HG02623 (cell line): ENCODE data around the gene NPIPA7.
"Not testable (repeated sequence)": the region's sequence is repeated elsewhere in the genome, so short reads cannot be mapped to it uniquely, and the experiment has no call there.

Source experiments
- ATAC-seq: cut with Tn5 transposase; IDR thresholded peaks from one replicate; pipeline ENCODE4 v1.9.1; 2021; ENCODE audit warnings: moderate library complexity; ENCODE audit not compliant: unreplicated experiment

The NPIPA7 gene

DNA sequence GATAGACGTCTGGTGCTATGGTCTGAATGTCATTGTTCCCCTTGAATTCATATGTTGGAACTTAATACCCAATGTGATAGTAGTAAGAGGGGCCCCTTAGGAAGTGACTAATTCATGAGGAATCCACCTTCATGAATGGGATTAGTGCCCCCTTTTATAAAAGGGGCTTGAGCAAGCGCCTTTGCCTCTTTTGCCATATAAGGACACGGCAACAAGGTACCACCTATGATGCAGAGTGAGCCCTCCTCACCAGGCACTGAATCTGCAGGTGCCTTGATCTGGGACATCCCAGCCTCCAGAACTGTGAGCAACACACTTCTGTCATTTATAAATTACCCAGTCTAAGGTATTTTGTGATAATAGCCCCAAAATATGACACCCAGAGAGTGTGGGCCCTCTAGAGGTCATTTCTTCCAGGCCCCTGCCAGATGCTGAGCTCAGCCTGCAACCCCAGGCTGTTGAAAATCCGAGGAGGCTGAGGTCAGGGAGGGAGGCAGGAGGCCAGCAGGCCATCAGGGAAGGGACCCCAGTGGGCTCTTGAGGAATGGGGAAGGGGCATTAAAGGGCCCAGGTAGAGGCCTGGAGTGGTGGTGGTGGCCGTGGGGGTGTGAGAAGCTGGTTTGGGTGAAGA lies 39.1 kb downstream of the NPIPA7 start:
- not testable (repeated sequence) for ATAC-seq

- ATAC-seq: not testable (repeated sequence)
Observed at GRCh38 chr16:16420515-16420914, 41.6 kb downstream of the NPIPA7 start.

DNA sequence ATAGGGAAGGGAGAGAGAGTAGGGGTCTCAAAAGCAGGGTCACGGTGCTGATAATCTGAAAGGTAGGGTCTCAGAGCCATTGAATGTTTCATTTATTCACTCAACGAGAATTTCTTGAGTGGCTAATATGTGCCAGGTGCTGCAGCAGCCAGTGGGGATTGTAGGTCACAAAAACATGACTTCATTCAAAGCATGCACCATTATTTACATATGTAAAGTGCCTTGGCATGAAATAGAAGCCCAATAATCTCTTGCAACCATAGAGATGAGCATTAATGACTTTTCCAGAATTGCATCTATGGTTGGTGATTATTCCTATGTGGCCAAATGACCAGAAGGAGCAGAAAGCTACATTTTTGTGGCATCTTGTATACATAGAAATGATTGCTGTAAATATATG lies 46.2 kb downstream of the NPIPA7 start:
- not testable (repeated sequence) for ATAC-seq

DNA sequence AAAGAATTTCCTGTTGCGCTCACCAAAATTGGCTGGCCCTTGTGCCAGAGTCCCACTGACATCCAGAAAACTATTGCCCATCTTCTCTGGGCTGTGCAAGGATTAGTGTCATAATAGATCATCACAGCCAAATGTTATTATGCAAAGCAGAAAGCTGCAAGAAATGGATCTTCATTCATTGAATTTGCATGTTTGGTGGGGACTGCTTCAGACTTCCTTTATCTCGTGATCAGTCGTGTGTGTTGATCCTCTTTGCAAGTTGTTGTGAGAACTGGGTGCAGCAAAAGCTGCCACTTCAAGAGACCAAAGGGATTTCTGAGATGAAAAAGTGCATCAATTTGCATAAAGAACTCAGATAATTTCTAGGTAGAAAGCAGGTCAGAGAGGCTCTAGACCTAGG lies 52.2 kb downstream of the NPIPA7 start:
- not testable (repeated sequence) for ATAC-seq

GRCh38 chr16:16434711-16435110 lies 55.8 kb downstream of the NPIPA7 start:
- not testable (repeated sequence) for ATAC-seq

DNA sequence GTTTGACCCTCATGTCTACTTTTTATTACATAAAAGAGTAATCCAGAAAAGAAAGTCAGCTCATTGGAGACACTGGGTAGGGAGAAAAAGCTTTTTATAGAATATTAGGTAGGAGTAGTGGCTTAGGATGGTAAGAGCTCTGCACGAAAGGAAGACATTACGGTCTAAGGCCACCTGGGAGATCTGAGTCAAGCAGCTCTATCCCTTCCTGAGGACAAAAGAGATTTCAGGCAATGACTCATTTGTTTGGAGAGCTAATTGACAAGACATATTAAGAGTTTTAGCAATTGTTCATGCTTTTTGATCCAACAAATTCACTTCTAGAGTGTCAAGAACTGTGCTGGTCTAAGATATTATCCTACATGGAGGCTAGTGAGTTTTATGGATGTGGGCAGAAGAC lies 62.5 kb downstream of the NPIPA7 start:
- not testable (repeated sequence) for ATAC-seq
